HEK293 (cell line): Measurements from ENCODE around the gene TMCO1.

Experiments
- ATF2 ChIP-seq: fragments of 450-650 bp; formaldehyde crosslinking; IDR thresholded peaks from 2 replicates; pipeline ENCODE4 v1.5.1; 2016; ENCODE audit warnings: missing biosample characterization, missing genetic modification characterization, low read depth
- ELK4 ChIP-seq: IDR thresholded peaks from 2 replicates; pipeline ENCODE4 v1.6.1; 2011; ENCODE audit warnings: mild to moderate bottlenecking, low read depth, low read length, borderline replicate concordance
- KLF8 ChIP-seq: fragments of 450-650 bp; formaldehyde crosslinking; IDR thresholded peaks from 2 replicates; pipeline ENCODE4 v1.5.1; 2016; ENCODE audit warnings: missing biosample characterization, missing genetic modification characterization
- MYNN ChIP-seq: fragments of 450-650 bp; formaldehyde crosslinking; IDR thresholded peaks from 2 replicates; pipeline ENCODE4 v1.5.1; 2016; ENCODE audit warnings: missing biosample characterization, missing genetic modification characterization, borderline replicate concordance
- PRDM4 ChIP-seq: fragments of 450-650 bp; formaldehyde crosslinking; IDR thresholded peaks from 2 replicates; pipeline ENCODE4 v1.5.1; 2017; ENCODE audit warnings: missing biosample characterization, missing genetic modification characterization
- SP2 ChIP-seq: fragments of 450-650 bp; formaldehyde crosslinking; IDR thresholded peaks from 2 replicates; pipeline ENCODE4 v1.5.1; 2016; ENCODE audit warnings: missing biosample characterization, missing genetic modification characterization
- WT1 ChIP-seq: fragments of 450-650 bp; formaldehyde crosslinking; IDR thresholded peaks from 2 replicates; pipeline ENCODE4 v1.5.1; 2016; ENCODE audit warnings: missing biosample characterization, missing genetic modification characterization
- ZBTB21 ChIP-seq: fragments of 450-650 bp; formaldehyde crosslinking; IDR thresholded peaks from 2 replicates; pipeline ENCODE4 v1.5.1; 2017; ENCODE audit warnings: missing biosample characterization, missing genetic modification characterization
- ZBTB26 ChIP-seq: fragments of 450-650 bp; formaldehyde crosslinking; optimal IDR thresholded peaks from 2 replicates; pipeline ENCODE3; 2016; ENCODE audit warnings: missing biosample characterization, mild to moderate bottlenecking, missing genetic modification characterization
- ZFP41 ChIP-seq: fragments of 450-650 bp; formaldehyde crosslinking; IDR thresholded peaks from 2 replicates; pipeline ENCODE4 v1.5.1; 2016; ENCODE audit warnings: missing biosample characterization, missing genetic modification characterization, borderline replicate concordance
- ZNF174 ChIP-seq: fragments of 450-650 bp; formaldehyde crosslinking; IDR thresholded peaks from 2 replicates; pipeline ENCODE4 v1.5.0; 2017; ENCODE audit warnings: missing biosample characterization, mild to moderate bottlenecking, missing genetic modification characterization
- ZNF184 ChIP-seq: fragments of 450-650 bp; IDR thresholded peaks from 2 replicates; pipeline ENCODE4 v1.5.1; 2018; ENCODE audit warnings: missing biosample characterization, mild to moderate bottlenecking, missing genetic modification characterization
- ZNF211 ChIP-seq: fragments of 450-650 bp; formaldehyde crosslinking; IDR thresholded peaks from 2 replicates; pipeline ENCODE4 v1.5.1; 2016; ENCODE audit warnings: low read depth, missing biosample characterization, missing genetic modification characterization
- ZNF280C ChIP-seq: fragments of 450-650 bp; formaldehyde crosslinking; IDR thresholded peaks from 2 replicates; pipeline ENCODE4 v1.5.1; 2016; ENCODE audit warnings: missing biosample characterization, missing genetic modification characterization
- ZNF302 ChIP-seq: fragments of 450-650 bp; formaldehyde crosslinking; IDR thresholded peaks from 2 replicates; pipeline ENCODE4 v1.5.1; 2016; ENCODE audit warnings: missing biosample characterization, missing genetic modification characterization, low read depth
- ZNF341 ChIP-seq: fragments of 450-650 bp; formaldehyde crosslinking; IDR thresholded peaks from 2 replicates; pipeline ENCODE4; 2016; ENCODE audit warnings: low read depth, missing biosample characterization, missing genetic modification characterization
- ZNF350 ChIP-seq: fragments of 450-650 bp; formaldehyde crosslinking; IDR thresholded peaks from 2 replicates; pipeline ENCODE4 v1.5.0; 2017; ENCODE audit warnings: missing biosample characterization, mild to moderate bottlenecking, missing genetic modification characterization
- ZNF362 ChIP-seq: fragments of 450-650 bp; formaldehyde crosslinking; IDR thresholded peaks from 2 replicates; pipeline ENCODE4 v1.5.1; 2016; ENCODE audit warnings: missing biosample characterization, missing genetic modification characterization
- ZNF394 ChIP-seq: fragments of 450-650 bp; formaldehyde crosslinking; IDR thresholded peaks from 2 replicates; pipeline ENCODE4 v1.5.1; 2016; ENCODE audit warnings: missing biosample characterization, missing genetic modification characterization, mild to moderate bottlenecking, moderate library complexity, borderline replicate concordance
- ZNF548 ChIP-seq: fragments of 450-650 bp; formaldehyde crosslinking; IDR thresholded peaks from 2 replicates; pipeline ENCODE4 v1.5.1; 2016; ENCODE audit warnings: missing biosample characterization, missing genetic modification characterization
- ZNF580 ChIP-seq: fragments of 450-650 bp; formaldehyde crosslinking; IDR thresholded peaks from 2 replicates; pipeline ENCODE4 v1.5.1; 2016; ENCODE audit warnings: missing biosample characterization, missing genetic modification characterization
- ZNF621 ChIP-seq: fragments of 450-650 bp; formaldehyde crosslinking; IDR thresholded peaks from 2 replicates; pipeline ENCODE4 v1.5.1; 2017; ENCODE audit warnings: missing biosample characterization, missing genetic modification characterization
- ZNF626 ChIP-seq: fragments of 450-650 bp; sonication (Bioruptor Pico); formaldehyde crosslinking; IDR thresholded peaks from 2 replicates; pipeline ENCODE4 v1.5.1; 2018; ENCODE audit warnings: missing biosample characterization, missing genetic modification characterization, inconsistent platforms
- ZNF660 ChIP-seq: fragments of 450-650 bp; IDR thresholded peaks from 2 replicates; pipeline ENCODE4 v1.5.1; 2018; ENCODE audit warnings: missing biosample characterization, mild to moderate bottlenecking, missing genetic modification characterization
- ZNF747 ChIP-seq: fragments of 450-650 bp; formaldehyde crosslinking; IDR thresholded peaks from 2 replicates; pipeline ENCODE4 v1.5.1; 2016; ENCODE audit warnings: missing biosample characterization, missing genetic modification characterization
- ZNF777 ChIP-seq: fragments of 450-650 bp; formaldehyde crosslinking; IDR thresholded peaks from 2 replicates; pipeline ENCODE4 v1.5.1; 2017; ENCODE audit warnings: missing biosample characterization, missing genetic modification characterization, borderline replicate concordance
- ZNF792 ChIP-seq: fragments of 450-650 bp; formaldehyde crosslinking; IDR thresholded peaks from 2 replicates; pipeline ENCODE4 v1.5.1; 2016; ENCODE audit warnings: missing biosample characterization, missing genetic modification characterization
- ZSCAN4 ChIP-seq: fragments of 450-650 bp; formaldehyde crosslinking; IDR thresholded peaks from 2 replicates; pipeline ENCODE4 v1.5.1; 2017; ENCODE audit warnings: missing biosample characterization, missing genetic modification characterization

TMCO1 gene

GRCh38 chr1:165768513-165769394 lies at the start of gene TMCO1 (continued):
- no peak for TF ChIP-seq ZNF792 (tag by site-specific recombination)
- TF ChIP-seq ZNF747 (tag by site-specific recombination) = no peak
- TF ChIP-seq ZFP41 (tag by site-specific recombination) = no peak
- TF ChIP-seq WT1 (tag by site-specific recombination) = no peak
- no peak for TF ChIP-seq ZNF350 (tag by site-specific recombination)
- TF ChIP-seq ZNF174 (tag by site-specific recombination) = no peak
- TF ChIP-seq ZNF280C (tag by site-specific recombination) = no peak
- no peak for TF ChIP-seq ELK4
- TF ChIP-seq ATF2 = no peak
- no peak for TF ChIP-seq PRDM4 (tag by site-specific recombination)
- TF ChIP-seq SP2 (tag by site-specific recombination) = peak; percentile 91
- TF ChIP-seq ZNF626 (tag by site-specific recombination) = no peak
- no peak for TF ChIP-seq ZSCAN4 (tag by site-specific recombination)
- TF ChIP-seq ZNF362 (tag by site-specific recombination) = no peak
- no peak for TF ChIP-seq ZNF302 (tag by site-specific recombination)
- TF ChIP-seq ZNF548 (tag by site-specific recombination) = no peak
- peak; percentile 63; the same call in 1 of the 2 replicates for TF ChIP-seq KLF8 (tag by site-specific recombination)
- TF ChIP-seq ZNF184 (tag by site-specific recombination) = no peak
- TF ChIP-seq ZNF394 = no peak; the same call in 1 of the 2 replicates
- TF ChIP-seq ZBTB26 (tag by site-specific recombination) = peak; percentile 23
- TF ChIP-seq ZNF621 (tag by site-specific recombination) = no peak
- TF ChIP-seq ZNF580 (tag by site-specific recombination) = peak; percentile 98
- TF ChIP-seq ZNF777 = peak; percentile 46; the same call in 1 of the 2 replicates
- no peak; the same call in 1 of the 2 replicates for TF ChIP-seq ZNF341 (tag by site-specific recombination)
- TF ChIP-seq ZNF660 (tag by site-specific recombination) = peak; percentile 89
- no peak for TF ChIP-seq ZNF211 (tag by site-specific recombination)
- TF ChIP-seq ZBTB21 (tag by site-specific recombination) = peak; percentile 67; the same call in 1 of the 2 replicates
- no peak for TF ChIP-seq MYNN (tag by site-specific recombination)
